Loucy (cell line): ENCODE results near the gene ZBTB20.

ENCODE experiments used
- CTCF ChIP-seq: fragments of 200-600 bp; sonication (generic); conservative IDR thresholded peaks from 2 replicates; pipeline ENCODE4 v1.5.1; 2014; ENCODE audit warnings: mild to moderate bottlenecking, antibody characterized with exemption, low read length
- EZH2phosphoT487 ChIP-seq: fragments of 200-600 bp; IDR thresholded peaks from 2 replicates; pipeline ENCODE4 v1.6.1; 2018; ENCODE audit warnings: antibody characterized with exemption, mild to moderate bottlenecking, moderate library complexity, borderline replicate concordance

GRCh38 chr3:114318295-114318694 is 828.8 kb downstream of the ZBTB20 start:
- no peak for TF ChIP-seq CTCF
- no peak for TF ChIP-seq EZH2phosphoT487
